Measurements from ENCODE around the gene ARHGEF1.
A peak's percentile ranks its signal among the peaks of the same experiment; 100 is the strongest.

Gene ARHGEF1

GRCh38 chr19:41930926-41931592 lies 48.1 kb downstream of the ARHGEF1 start (continued):
- TF ChIP-seq KLF17 (tag by site-specific recombination; IDR thresholded peaks at IDR 0.05), result no peak
- TF ChIP-seq ZNF214 (tag by site-specific recombination; IDR thresholded peaks at IDR 0.05; ENCODE audit: borderline replicate concordance), result no peak
- TF ChIP-seq ZNF792 (tag by site-specific recombination; IDR thresholded peaks at IDR 0.05), result no peak
- TF ChIP-seq ZNF138 (tag by site-specific recombination; IDR thresholded peaks at IDR 0.05; ENCODE audit: borderline replicate concordance), result no peak
- TF ChIP-seq ZNF555 (tag by site-specific recombination; conservative IDR thresholded peaks at IDR 0.05), result no peak
- TF ChIP-seq ZNF521 (tag by site-specific recombination; IDR thresholded peaks at IDR 0.05), result no peak
- no peak for TF ChIP-seq ZBTB11 (tag by site-specific recombination; conservative IDR thresholded peaks at IDR 0.05; ENCODE audit: low read depth)
- no peak for TF ChIP-seq ZBTB6 (tag by site-specific recombination; IDR thresholded peaks at IDR 0.05)
- no peak for TF ChIP-seq ZNF513 (tag by site-specific recombination; IDR thresholded peaks at IDR 0.05)
- peak; percentile 96 for TF ChIP-seq ZNF423 (tag by site-specific recombination; IDR thresholded peaks at IDR 0.05)
- no peak for TF ChIP-seq ZNF571 (tag by site-specific recombination; IDR thresholded peaks at IDR 0.05)
- TF ChIP-seq TCF7L2 (IDR thresholded peaks at IDR 0.05; ENCODE audit: borderline replicate concordance, low read depth, low read length), result no peak
- TF ChIP-seq ZNF580 (tag by site-specific recombination; IDR thresholded peaks at IDR 0.05), result peak; percentile 64
- TF ChIP-seq ZNF416 (tag by site-specific recombination; IDR thresholded peaks at IDR 0.05), result no peak
- peak; percentile 99 for TF ChIP-seq ZNF664 (tag by site-specific recombination; IDR thresholded peaks at IDR 0.05)
- peak; percentile 47; the same call in 1 of the 2 replicates for TF ChIP-seq OSR2 (tag by site-specific recombination; IDR thresholded peaks at IDR 0.05)
- no peak for TF ChIP-seq BCL6B (tag by site-specific recombination; IDR thresholded peaks at IDR 0.05)
- TF ChIP-seq ZNF558 (tag by site-specific recombination; IDR thresholded peaks at IDR 0.05), result no peak
- TF ChIP-seq ZSCAN30 (tag by site-specific recombination; IDR thresholded peaks at IDR 0.05), result 0 out of 2 replicates have a peak, but pooled peaks have one; percentile 68
- 0 out of 2 replicates have a peak, but pooled peaks have one; percentile 29 for TF ChIP-seq ZNF366 (tag by site-specific recombination; conservative IDR thresholded peaks at IDR 0.05)
- TF ChIP-seq KLF7 (tag by site-specific recombination; IDR thresholded peaks at IDR 0.05; ENCODE audit: borderline replicate concordance), result no peak
- TF ChIP-seq MYNN (tag by site-specific recombination; IDR thresholded peaks at IDR 0.05; ENCODE audit: borderline replicate concordance), result no peak
- TF ChIP-seq KLF1 (tag by site-specific recombination; IDR thresholded peaks at IDR 0.05), result 0 out of 2 replicates have a peak, but pooled peaks have one; percentile 6
- no peak for TF ChIP-seq ZNF18 (tag by site-specific recombination; IDR thresholded peaks at IDR 0.05)
- no peak for TF ChIP-seq ZNF155 (tag by site-specific recombination; IDR thresholded peaks at IDR 0.05)
- no peak for TF ChIP-seq ZNF488 (tag by site-specific recombination; IDR thresholded peaks at IDR 0.05)
- peak; percentile 100 for TF ChIP-seq ZIC2 (tag by site-specific recombination; IDR thresholded peaks at IDR 0.05)
- peak; percentile 78; the same call in 1 of the 2 replicates for TF ChIP-seq MZF1 (tag by site-specific recombination; IDR thresholded peaks at IDR 0.05; ENCODE audit: borderline replicate concordance)
